Suppressor macrophage treated with lipopolysaccharide for 1 hour (primary cell): ENCODE results near the gene DMBX1.
A peak's percentile ranks its signal among the peaks of the same experiment; 100 is the strongest.

Experiments used
- DNase-seq, 3 donors: peaks; one replicate each; pipeline ENCODE4 v3.0.0-alpha.2; 2020 to 2022

The DMBX1 gene

GRCh38 chr1:46461017-46461808 is 28.4 kb upstream of the DMBX1 start:
- no peak for DNase-seq

DNA sequence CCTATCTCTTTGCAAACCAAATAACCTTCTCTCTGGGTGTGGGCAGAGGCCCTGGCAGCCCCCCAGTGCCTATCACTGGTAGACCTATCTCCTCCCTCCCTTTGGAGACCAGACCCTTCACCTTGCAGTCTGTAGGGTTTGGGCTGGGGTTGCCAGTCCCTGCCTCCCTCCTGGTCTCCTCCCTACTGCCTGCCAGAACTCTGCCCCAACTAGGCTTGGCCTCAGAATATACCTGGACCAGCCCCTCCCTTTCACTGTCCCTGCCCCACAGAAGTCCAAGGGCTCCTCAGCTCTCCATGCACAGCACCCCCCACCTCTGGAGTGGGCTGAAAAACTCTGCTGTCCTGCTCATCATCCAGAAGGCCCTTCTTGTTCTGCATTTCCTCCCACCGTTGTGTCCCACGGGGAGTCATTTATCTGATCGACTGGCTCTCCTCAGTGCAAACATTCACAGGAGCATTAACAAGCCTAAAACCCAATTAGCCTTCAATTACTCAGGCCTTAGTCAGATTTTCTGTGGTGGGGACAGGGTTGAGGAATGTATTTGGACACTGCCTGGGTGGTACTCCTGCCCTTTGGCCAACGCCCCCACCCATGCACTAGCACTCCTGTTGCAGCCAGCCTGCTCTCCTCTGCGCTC is 27.7 kb upstream of the DMBX1 start:
- DNase-seq = no peak

DNA sequence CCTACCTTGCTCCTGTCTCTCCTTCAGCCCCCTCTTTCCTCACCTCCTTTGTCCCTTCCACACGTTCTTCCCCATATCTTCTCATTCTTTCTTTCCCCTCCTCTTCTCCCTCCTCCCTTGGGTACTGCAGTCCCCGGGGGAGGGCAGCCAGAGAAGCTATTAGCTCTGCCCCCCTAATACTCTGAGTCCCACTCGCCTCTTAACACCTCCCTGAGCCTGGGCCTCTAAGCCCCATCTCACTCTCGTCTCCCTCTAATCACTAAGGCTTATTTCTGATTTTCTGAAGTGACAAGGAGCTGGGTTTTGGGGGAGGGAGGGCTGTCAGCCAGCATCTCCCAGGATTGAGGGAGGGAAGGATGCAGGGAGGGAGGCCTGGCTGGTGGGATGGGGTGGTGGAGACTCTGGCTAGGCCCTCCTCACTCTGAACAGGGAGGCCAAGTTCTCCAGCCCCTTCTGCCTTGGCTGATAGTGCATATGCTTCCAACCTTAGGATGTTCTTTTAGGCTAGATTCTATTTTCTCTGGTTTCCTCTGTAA is 25.6 kb upstream of the DMBX1 start:
- no peak for DNase-seq

GRCh38 chr1:46464915-46465314 is 24.7 kb upstream of the DMBX1 start:
- no peak for DNase-seq

DNA sequence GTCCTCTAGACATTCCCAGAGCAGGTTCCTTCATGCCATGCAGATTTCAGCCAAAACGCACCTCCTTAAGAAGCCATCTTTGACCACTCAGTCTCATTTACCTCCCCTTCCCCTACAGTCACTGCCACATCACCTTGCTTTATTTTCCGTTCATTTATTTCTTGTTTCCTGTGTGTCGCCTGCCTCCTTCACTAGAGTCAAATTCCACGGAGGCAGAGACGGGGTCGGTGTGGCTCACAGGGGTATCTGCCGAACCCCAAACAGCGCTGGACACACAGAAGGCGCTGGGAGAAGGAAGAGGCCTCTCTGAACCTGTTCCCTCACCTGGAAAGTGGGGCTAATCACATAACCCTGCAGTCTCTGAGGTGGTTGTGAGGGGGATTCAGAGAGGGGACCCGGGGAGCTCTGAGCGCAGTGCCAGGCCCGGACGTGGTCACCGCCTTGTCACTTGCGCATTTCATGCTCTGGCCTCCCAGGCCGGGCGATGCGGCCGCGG is 23.6 kb upstream of the DMBX1 start:
- DNase-seq = no peak

DNA sequence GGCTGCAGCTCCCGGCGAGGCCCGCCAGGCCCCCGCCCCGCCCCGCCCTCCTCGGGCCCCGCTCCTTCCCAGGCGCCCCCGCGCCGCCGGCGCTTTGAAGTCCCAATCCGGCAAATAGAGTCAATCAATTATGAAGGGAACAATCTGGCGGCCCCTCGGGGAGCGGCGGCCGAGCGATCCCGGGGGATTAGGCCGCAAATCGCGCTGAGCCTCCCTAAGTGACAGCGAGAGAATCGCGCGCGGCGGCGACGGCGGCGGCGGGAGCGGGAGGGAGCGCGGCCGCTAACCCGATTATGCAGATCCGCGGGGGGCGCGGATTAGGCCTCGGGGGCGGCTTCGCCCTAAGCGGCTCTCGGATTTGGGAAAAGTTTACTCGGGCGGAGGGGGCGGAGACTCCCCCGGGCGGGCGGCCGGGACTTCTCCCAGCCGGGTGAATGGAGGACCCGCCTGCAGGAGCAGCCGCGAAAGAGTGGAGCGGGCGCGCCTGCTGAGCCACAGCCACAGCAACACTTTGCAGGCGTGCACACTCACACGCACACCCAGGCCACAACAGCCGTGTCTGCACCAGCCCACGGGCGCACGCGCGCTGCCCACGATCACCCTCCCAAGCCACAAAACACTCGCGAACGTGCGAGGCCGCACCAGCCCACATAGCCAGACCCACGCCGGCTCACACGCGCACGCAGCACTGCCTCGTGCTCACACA is 23.0 kb upstream of the DMBX1 start:
- peak in 1 of 3 donors; percentile 50 for DNase-seq

DNA sequence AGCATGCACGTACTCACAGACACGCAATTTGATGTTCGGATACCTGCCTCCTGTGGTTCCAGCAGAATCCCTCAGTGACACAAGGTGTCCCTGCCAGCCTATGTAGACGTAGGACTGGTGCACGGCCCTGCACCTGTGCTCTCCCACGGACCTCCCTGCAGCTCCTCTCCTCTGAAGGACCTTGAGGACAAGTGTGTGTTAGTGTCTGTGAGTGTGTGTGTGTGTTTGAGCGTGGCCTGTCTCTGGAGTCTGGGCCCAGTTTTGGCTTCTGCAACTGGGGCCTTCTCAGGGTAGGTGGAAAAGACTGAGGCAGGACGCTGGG is 22.5 kb upstream of the DMBX1 start:
- no peak for DNase-seq

GRCh38 chr1:46469881-46470280 is 19.8 kb upstream of the DMBX1 start:
- no peak for DNase-seq

GRCh38 chr1:46471848-46472492 is 17.7 kb upstream of the DMBX1 start:
- no peak for DNase-seq

GRCh38 chr1:46472498-46473181 is 17.0 kb upstream of the DMBX1 start:
- no peak for DNase-seq

DNA sequence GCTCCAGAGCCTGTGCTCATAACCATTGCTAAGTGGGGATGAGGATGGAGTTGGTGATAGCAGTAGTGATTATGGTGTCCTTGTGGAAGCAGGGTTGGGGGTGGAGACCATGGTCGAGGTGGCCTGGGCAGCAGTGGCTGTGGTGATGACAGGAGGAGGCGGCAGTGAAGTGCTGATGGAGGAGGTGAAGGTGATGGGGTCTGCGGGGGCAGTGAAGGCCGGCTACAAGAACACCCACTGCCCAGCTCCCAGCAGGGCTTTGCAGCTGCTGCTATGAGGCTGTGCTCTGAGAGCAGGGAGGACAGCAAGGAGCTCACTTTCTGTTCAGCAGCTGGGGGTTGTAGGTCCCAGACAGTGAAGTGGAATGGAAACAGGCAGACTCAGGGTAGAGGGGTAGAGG is 15.6 kb upstream of the DMBX1 start:
- DNase-seq = no peak

DNA sequence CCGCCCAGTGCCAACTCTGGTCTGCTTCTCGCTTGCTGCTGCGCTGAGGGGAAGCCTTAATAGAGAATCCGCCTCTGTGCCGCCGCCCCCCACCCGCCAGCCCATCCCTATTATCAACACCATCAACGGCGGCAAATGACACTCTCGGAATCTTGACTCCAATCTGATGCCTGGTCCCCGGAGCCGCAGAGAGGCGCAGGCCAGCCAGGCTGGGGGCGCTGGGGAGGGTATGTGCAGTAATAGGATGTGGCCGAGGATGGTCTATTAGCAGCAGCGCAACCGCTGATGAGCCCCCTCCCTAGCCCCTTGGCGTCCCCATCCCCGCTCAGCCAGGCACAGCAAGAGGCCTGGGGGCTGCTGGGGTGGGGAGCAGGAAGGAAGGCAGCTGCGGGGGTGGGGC is 15.1 kb upstream of the DMBX1 start:
- no peak for DNase-seq

DNA sequence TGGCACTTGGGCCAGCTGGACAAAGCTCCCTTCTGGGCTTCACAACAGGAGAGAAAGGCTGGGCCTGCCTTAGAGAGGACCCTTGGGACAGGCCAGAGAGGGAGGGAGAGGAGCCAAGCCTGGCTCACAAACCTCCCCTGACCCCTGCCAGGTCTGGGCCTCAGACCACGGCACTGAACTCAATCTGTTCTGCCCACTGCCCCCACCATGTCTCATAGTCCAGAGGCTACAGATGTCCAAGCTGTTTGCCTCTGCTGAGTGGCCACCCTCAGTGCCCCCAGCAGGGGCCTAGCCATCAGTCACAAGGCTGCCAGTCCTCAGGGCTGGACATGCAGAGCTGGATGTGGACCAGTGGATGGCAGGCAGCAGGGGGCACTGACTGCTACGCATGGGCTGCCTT is 13.0 kb upstream of the DMBX1 start:
- DNase-seq = no peak

GRCh38 chr1:46477153-46477929 is 12.3 kb upstream of the DMBX1 start:
- peak; percentile 88 to 91 (median 91) for DNase-seq

- no peak for DNase-seq
These were observed 10.7 kb upstream of the DMBX1 start for GRCh38 chr1:46478721-46479485.

- DNase-seq = no peak
These were observed 9.8 kb upstream of the DMBX1 start for GRCh38 chr1:46479744-46480350.

DNA sequence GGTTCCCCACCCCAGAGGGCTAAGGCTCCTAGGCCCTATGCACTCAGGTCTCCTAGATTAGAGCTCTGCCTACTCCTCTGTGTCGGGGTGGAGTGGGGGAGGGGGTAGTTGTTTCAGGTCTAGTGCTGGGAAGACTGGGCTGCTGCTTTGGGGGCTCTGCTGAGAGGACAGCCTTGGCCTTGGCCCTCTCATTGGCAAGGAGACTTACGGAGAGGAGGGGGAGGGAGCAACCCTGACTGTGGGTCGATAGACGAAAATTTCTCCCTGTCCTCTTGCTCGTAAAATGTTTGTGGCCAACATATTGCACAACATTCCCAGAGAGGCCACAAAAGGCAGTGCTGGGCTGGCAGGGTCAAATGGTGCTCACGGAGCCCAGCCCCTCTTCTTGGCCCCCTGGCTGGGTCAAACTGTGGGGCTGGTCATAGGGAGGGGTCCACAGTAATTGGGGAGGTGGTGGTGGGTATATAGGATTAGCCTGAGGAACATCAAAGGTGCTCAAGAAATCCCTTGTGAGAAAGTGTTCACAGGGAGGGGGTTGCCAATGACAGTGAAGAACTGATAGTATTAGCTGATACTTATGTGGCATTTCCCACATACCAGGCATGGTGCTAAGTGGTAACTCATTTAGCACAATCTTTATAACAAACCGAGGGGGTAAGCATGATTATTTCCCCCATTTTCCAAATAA is 8.5 kb upstream of the DMBX1 start:
- no peak for DNase-seq

DNA sequence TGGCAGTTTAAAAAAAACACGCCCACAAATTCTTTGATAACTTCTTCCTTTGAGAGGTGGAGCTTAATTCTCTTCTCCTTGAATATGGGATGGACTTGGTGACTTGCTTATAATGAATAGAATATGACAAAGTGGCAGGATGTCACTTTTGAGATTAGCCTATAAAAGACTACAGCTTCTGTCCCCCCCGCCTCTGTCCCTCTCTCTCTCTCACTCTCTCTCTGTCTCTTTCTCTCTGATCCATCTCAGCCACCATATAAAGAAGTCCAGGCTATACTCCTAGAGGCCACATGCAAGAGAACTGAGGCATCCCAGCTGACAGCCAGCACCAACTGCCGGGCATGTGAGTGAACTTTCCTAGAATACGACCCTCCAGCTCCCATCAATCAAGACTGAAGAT is 7.7 kb upstream of the DMBX1 start:
- DNase-seq = no peak

- DNase-seq = no peak
These were observed 6.0 kb upstream of the DMBX1 start for GRCh38 chr1:46483589-46483988.
